ENCODE results near the gene BAIAP2.

Gene BAIAP2

GRCh38 chr17:81030741-81031565 lies 4.0 kb upstream of the BAIAP2 start:
- H3K4me3 ChIP-seq (ENCODE audit: low read depth, low read length): no peak overlapping the region
- peak; percentile 43 for DNase-seq
- no peaks in the 10 kb centered on the region for H3K27me3 ChIP-seq
- TF ChIP-seq, protein P1, sequence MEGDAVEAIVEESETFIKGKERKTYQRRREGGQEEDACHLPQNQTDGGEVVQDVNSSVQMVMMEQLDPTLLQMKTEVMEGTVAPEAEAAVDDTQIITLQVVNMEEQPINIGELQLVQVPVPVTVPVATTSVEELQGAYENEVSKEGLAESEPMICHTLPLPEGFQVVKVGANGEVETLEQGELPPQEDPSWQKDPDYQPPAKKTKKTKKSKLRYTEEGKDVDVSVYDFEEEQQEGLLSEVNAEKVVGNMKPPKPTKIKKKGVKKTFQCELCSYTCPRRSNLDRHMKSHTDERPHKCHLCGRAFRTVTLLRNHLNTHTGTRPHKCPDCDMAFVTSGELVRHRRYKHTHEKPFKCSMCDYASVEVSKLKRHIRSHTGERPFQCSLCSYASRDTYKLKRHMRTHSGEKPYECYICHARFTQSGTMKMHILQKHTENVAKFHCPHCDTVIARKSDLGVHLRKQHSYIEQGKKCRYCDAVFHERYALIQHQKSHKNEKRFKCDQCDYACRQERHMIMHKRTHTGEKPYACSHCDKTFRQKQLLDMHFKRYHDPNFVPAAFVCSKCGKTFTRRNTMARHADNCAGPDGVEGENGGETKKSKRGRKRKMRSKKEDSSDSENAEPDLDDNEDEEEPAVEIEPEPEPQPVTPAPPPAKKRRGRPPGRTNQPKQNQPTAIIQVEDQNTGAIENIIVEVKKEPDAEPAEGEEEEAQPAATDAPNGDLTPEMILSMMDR (IDR thresholded peaks at IDR 0.05; ENCODE audit: low read depth, low read length): no peak
- H3K9me3 ChIP-seq: no peaks in the 10 kb centered on the region
- no peaks in the 10 kb centered on the region for H3K36me3 ChIP-seq
- peaks cover 7% of the 10 kb centered on the region for H3K4me1 ChIP-seq

DNA sequence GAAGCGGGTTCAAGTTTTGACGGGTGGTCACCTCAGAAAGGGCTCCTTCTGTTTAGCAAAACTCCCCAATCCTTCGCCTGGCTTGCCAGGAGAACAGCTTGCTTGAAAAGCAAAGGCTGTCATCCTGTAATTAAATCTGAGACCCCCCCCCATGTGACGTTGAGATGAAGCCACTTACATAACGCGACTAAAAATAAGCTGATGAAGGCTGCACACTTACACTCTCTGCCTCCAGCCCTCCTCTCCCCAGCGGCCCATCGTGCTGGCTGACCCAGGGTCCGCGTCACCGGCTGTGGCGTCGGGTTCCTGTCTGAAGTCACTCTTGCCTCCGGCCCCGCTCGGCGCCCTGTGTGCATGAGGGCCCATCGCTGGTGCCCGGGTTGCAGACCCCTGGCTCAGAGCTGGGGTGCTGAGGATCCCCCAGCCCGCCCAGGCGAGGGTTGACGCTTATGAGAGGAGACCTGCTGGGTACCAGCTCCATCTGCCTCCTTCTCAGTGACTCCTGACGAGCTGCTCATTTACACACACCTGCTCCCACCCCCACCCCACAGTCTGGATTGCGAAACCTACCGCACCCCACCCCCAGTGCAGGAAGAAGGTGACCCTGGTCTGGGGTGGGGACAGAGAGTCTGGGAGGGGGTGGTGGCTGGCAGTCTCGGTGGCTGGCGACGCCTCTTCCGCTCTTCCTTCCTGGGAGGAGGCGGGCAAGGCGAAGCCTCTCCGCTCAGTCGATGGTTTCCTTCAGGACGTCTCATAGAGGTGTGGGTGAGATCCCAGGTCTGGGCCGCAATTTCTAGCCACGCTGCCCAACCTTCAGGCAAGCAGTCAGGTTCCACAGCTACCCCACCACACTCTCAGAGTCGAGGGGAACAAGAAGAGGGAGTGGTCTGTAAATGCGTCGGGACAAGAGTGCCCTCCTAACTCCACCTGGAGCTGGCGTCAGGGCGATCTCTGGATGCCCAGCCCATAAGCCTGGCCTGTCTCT lies 3.1 kb upstream of the BAIAP2 start:
- Histone ChIP-seq H3K27me3 (no peaks in the 10 kb centered on the region), H3K36me3 (no peaks in the 10 kb centered on the region), H3K9me3 (no peaks in the 10 kb centered on the region), H3K4me3 (ENCODE audit: low read depth, low read length) (no peak overlapping the region), H3K4me1 (peaks cover 7% of the 10 kb centered on the region)
- DNase-seq: no peak
- TF ChIP-seq, protein P1 (IDR thresholded peaks at IDR 0.05; ENCODE audit: low read depth, low read length): no peak

- Histone ChIP-seq H3K36me3 (0 out of 2 replicates have a peak, but pooled peaks cover 2% of the 10 kb centered on the region), H3K4me1 (peaks cover 17% of the 10 kb centered on the region), H3K4me3 (ENCODE audit: low read depth, low read length) (no peak overlapping the region), H3K9me3 (no peaks in the 10 kb centered on the region), H3K27me3 (no peaks in the 10 kb centered on the region)
- no peak for DNase-seq
- TF ChIP-seq, protein P1 (IDR thresholded peaks at IDR 0.05; ENCODE audit: low read depth, low read length): no peak
Measured at GRCh38 chr17:81032641-81033480, 2.1 kb upstream of the BAIAP2 start.

GRCh38 chr17:81033535-81034167 lies 1.3 kb upstream of the BAIAP2 start:
- Histone ChIP-seq H3K27me3 (no peaks in the 10 kb centered on the region), H3K9me3 (no peaks in the 10 kb centered on the region), H3K4me1 (peaks cover 23% of the 10 kb centered on the region), H3K4me3 (ENCODE audit: low read depth, low read length) (peak overlapping the region; percentile 58), H3K36me3 (peaks cover 6% of the 10 kb centered on the region; the same call in 1 of the 2 replicates)
- no peak for DNase-seq
- TF ChIP-seq, protein P1 (IDR thresholded peaks at IDR 0.05; ENCODE audit: low read depth, low read length): no peak

DNA sequence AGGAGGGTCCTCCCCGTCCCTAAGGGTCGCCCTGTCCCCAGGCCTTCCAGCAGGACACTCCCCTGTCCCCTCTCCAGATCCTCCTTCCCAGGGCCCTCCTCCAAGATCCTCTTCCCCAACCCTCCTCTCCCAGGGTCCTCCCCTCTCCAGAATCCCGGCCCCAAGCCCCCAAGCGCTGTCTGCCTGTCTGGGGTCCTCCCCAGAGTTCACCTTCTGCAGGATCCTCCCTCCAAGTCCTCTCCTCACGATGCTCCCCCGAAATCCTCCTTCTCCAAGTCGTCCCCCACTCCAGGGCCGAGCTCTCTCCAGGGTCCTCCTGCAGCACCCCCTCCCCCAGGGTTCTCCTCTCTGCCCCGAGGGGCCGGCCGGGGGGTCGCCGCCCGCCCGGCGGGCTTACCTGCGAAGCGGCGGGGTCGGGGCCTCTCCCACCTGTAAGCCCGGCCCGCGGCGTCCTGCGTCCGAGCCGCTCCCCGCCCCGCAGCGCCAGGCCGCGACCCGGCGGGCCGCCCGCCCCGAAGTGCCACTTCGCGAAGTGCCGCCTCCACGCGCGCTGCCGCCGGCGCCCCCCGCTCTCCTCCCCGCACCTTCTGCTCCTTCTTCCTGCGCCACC lies 678 bp upstream of the BAIAP2 start:
- no peaks in the 10 kb centered on the region for H3K27me3 ChIP-seq
- H3K9me3 ChIP-seq: no peaks in the 10 kb centered on the region
- DNase-seq: no peak
- H3K4me1 ChIP-seq: peaks cover 25% of the 10 kb centered on the region
- H3K36me3 ChIP-seq: peaks cover 9% of the 10 kb centered on the region; the same call in 1 of the 2 replicates
- TF ChIP-seq, protein P1 (IDR thresholded peaks at IDR 0.05; ENCODE audit: low read depth, low read length): no peak
- peak overlapping the region; percentile 58 for H3K4me3 ChIP-seq (ENCODE audit: low read depth, low read length)
